H7 (cell line): Measurements from ENCODE around the gene CYP2W1. TPM values are rescaled to one million over a fixed set of nuclear protein-coding genes. Genes with fewer than 3 reads are reported as not detected.
"Not testable (repeated sequence)": the region's sequence is repeated elsewhere in the genome, so short reads cannot be mapped to it uniquely, and the experiment has no call there.

Experiments used
- DNase-seq: peaks from one replicate; pipeline ENCODE4 v3.0.0; 2012
- H3K27me3 ChIP-seq: 2 replicates; pipeline ENCODE4 v1.6.0; 2011; ENCODE audit warnings: mild to moderate bottlenecking, low read length; ENCODE audit not compliant: control insufficient read depth, insufficient read depth
- H3K36me3 ChIP-seq: replicated peaks from 2 replicates; pipeline ENCODE4 v1.5.1; 2011; ENCODE audit warnings: low read length; ENCODE audit not compliant: control insufficient read depth, insufficient read depth
- H3K4me3 ChIP-seq: 2 replicates; pipeline ENCODE4 v1.5.1; 2011; ENCODE audit warnings: low read depth, mild to moderate bottlenecking, control low read depth, low read length, moderate library complexity; ENCODE audit not compliant: insufficient read depth
- total RNA-seq: library from RNA; depleted of rRNA; stranded (reverse); fragments of >200 nt; shearing (Covaris generic); gene quantifications from 2 replicates; pipeline ENCODE4 v1.2.3, GENCODE V29; 2014

Gene CYP2W1
- total RNA-seq, 1 experiment from 2014 or later: not detected

DNA sequence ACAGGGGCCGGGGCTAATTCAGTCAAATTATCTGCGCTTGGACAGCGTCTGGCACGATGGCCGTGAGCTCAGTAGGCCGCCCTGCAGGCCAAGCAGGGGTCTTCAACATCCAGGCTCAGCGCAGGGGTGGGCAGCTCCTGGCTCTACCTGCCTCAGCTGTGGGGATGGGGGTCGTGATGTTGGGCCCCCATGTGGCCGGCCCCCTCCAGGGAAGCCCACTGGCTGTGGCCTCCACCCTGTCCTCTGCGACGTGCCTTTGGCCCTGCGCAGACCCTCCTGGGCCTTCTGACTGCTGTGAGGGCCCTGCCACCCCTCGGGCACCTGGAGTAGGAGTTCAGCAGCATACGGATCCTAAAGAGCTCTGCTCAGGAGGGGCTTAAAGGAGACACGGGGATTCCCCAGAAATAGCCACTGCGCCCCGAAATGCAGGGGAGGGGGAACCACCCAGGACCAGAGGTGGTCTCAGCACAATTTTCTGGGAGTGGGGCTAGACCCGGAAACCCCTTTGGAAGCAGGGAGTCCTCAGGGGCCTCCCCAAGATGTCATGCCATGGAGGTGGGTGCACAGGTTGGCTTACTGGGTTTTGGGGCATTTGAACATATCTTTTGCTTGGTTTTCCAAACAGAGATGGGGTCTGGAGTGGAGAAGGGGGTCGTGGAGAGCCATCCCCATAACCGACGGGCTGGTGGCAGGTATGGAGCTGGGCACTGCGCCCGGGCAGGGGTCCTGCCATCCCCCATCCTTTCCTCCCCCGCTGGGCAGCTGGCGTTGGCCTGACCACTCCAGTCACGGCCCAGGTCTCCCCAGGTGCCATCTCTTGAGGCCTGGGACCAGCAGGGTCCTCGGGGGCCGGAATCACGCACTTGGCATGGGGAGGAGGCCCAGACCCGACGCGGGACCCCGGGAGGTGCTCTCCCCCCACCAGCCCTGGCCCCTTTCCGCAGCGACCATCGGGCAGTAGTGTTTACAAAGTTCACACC lies 24.5 kb upstream of the CYP2W1 start:
- no peak overlapping the region for H3K4me3 ChIP-seq

DNA sequence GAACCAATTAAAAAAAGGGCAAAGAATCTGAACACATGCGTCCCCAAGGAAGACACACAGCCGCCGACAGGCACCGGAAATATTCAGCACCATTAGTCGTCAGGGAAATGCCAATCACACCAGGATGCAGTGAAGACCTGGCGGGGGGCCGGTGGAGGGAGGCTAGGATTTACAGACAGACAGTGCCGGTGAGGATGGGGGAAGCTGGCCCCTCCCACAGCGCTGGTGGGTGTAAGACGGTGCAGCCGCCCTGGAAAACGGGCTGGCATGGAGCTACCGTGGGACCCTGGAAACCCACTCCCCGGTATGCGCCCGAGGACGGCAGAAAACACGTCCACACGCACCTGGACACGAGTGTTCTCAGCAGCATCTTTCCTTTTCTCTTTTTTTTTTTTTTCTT lies 23.7 kb upstream of the CYP2W1 start:
- Histone ChIP-seq H3K4me3 (no peak overlapping the region), H3K36me3 (no peaks in the 10 kb centered on the region), H3K27me3 (peaks cover 5% of the 10 kb centered on the region)
- peak; percentile 82 for DNase-seq

More for the DNA sequence above, 24.5 kb upstream of the CYP2W1 start:
- peak; percentile 74 for DNase-seq
- Histone ChIP-seq H3K27me3 (peaks cover 9% of the 10 kb centered on the region), H3K36me3 (no peaks in the 10 kb centered on the region)

DNA sequence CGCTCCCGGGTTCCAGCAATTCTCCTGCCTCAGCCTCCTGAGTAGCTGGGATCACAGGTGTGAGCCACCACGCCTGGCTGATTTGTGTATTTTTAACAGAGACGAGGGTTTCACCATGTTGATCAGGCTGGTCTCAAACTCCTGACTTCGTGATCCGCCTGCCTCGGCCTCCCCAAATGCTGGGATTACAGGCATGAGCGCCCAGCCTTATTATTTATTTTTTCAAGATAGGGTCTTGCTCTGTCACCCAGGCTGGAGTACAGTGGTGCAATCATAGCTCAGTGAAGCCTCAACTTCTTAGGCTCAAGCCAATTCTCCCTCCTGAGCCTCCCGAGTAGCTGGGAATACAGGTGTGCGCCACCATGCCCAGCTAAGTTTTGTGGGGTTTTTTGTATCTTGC lies 23.2 kb upstream of the CYP2W1 start:
- H3K4me3 ChIP-seq, H3K36me3 ChIP-seq, H3K27me3 ChIP-seq, DNase-seq: not testable (repeated sequence)

DNA sequence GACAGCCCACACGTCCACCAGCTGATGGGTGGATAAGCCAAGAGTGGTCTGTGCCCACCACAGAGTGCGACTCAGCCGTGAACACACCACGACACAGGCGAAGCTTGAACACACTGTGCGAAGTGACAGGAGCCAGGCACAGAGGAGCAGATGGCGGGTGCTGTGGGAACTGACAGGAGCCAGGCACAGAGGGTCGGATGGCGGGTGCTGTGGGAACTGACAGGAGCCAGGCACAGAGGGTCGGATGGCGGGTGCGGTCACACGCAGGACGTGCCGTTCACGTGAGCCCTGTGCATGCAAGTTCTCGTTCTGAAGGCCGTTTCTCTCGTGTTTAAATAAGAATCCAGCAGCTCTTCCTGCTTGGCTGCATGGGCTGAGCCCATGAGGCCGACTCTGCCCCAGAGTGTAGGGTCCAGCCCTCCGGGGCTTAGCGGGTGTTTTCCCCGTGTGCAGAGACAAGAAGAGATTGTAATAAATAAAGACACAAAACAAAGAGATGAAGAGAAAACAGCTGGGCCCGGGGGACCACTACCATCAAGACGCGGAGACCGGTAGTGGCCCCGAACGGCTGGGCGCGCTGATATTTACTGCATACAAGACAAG lies 22.6 kb upstream of the CYP2W1 start:
- no peaks in the 10 kb centered on the region for H3K27me3 ChIP-seq

DNA sequence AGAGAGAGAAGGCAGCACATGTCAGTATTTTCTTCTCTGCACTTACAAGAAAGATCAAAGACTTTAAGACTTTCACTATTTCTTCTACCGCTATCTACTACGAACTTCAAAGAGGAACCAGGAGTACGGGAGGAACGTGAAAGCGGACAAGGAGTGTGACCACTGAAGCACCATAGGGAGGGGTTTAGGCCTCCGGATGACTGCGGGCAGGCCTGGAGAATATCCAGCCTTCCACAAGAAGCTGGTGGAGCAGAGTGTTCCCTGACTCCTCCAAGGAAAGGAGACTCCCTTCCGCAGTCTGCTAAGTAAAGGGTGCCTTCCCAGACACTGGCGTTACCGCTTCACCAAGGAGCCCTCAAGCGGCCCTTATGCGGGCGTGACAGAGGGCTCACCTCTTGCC lies 22.0 kb upstream of the CYP2W1 start:
- not testable (repeated sequence) for H3K27me3 ChIP-seq, DNase-seq, H3K36me3 ChIP-seq, H3K4me3 ChIP-seq

More for the DNA sequence above, 22.6 kb upstream of the CYP2W1 start:
- Histone ChIP-seq H3K36me3 (no peaks in the 10 kb centered on the region), H3K4me3 (no peak overlapping the region)
- DNase-seq: no peak

DNA sequence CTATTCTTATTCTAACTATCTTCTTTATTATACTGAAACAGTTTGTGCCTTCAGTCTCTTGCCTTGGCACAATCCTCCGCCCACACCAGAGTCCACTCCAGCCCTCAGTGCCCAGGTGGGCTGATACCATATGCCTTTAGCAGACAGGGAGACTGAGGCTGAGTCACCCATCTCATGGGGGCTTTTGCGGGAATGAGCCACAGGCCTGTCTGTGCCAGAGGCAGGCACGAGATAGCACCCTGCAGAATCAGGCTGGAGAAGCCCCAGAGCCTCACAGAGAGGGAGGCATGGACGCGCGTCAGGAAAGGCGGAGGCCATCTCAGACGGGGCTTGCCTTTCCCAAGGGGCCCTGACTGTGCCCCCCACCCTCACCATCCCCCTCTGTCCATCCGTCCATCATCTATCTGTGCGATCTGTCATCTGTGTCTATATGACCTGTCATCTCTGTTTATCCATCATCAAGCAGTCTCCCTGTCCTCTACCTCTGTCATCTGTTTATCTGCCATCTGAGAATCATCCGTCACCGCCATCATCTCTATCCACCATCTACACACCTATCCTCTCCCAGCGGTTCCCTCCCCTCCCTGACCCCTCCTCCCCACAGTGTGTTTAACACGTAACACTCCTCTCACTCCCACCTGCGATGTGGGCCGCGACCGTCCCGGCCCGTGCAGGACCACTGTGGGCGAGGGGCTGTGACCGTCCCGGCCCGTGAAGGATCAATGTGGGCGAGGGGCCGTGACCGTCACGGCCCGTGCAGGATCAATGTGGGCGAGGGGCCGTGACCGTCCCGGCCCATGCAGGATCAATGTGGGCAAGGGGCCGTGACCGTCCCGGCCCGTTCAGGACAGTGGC lies 21.2 kb upstream of the CYP2W1 start:
- H3K36me3 ChIP-seq: no peaks in the 10 kb centered on the region; the same call in 1 of the 2 replicates
- H3K27me3 ChIP-seq: no peaks in the 10 kb centered on the region
- no peak for DNase-seq
- H3K4me3 ChIP-seq: no peak overlapping the region

DNA sequence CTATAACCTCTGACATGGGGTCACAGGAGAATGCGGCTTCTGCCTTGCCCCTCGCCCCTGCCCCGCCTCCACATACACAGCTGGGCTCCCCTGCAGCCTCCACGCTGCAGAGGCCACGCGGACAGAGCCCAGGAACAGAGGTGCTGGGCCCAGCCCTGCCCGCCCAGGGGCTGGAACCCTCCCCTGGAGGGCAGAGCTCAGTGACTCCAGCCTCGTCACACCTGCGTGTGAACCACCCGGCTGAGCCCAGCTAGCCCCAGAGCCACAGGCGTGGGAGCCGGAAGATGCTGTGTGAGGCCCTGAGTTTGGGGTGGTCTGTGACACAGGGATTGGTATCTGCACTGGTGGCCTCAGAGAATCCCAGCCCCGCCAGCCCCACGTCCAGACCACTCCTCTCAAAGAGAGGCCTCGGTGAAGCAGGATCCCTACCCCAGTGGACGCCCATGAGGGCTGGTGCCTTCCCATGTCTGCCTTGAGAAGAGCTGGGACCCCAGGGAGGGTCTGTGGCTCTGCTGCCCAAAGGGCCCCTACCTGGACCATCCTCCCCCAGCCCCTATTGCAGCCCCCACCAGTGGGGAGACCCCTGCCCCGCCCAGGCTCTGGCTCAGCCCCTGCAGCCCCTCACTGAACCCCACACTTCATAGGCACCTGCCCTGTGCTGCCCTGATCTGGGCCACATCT lies 20.4 kb upstream of the CYP2W1 start:
- no peak for DNase-seq
- H3K36me3 ChIP-seq: no peaks in the 10 kb centered on the region; the same call in 1 of the 2 replicates
- H3K27me3 ChIP-seq: no peaks in the 10 kb centered on the region
- no peak overlapping the region for H3K4me3 ChIP-seq

DNA sequence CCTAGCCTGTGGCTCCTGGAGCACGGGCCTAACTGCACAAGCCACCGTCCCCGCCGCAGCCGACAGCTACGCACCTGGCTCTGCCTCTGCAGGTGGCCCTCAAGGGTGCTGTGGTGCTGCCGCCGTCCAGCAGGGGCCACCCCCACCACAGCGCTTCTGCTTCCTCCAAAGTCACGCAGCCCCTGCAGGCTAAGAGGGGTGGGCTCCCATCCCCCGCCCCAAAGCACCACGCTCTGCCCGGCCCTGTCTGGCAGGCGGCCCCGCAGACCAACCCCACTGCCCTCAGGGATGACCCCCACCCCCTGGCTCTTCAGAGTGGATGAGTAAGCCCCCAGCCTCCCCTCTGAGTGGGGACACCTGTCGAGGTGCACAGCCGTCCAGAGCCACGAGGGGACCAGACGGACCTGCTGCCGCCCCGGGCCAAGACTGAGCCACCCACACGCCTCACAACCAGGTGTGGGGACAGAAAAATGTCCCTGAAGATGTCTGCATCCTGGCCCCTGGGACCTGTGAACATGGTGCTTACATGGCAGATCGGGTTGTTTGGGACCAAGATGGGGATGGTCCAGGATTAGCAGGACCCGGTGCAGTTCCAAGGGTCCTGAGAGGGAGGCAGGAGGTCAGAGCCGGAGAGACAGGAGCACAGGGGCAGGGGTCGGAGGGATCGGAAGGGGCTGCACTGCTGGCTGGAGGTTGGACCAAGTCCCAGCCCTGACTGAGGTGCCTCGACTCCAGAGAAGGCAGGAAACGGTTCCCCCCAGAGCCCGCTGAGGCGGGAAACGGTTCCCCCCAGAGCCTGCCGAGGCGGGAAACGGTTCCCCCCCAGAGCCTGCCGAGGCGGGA lies 19.5 kb upstream of the CYP2W1 start:
- peak; percentile 87 for DNase-seq
- no peaks in the 10 kb centered on the region for H3K27me3 ChIP-seq
- no peaks in the 10 kb centered on the region; the same call in none of the 2 replicates for H3K36me3 ChIP-seq
- H3K4me3 ChIP-seq: no peak overlapping the region

DNA sequence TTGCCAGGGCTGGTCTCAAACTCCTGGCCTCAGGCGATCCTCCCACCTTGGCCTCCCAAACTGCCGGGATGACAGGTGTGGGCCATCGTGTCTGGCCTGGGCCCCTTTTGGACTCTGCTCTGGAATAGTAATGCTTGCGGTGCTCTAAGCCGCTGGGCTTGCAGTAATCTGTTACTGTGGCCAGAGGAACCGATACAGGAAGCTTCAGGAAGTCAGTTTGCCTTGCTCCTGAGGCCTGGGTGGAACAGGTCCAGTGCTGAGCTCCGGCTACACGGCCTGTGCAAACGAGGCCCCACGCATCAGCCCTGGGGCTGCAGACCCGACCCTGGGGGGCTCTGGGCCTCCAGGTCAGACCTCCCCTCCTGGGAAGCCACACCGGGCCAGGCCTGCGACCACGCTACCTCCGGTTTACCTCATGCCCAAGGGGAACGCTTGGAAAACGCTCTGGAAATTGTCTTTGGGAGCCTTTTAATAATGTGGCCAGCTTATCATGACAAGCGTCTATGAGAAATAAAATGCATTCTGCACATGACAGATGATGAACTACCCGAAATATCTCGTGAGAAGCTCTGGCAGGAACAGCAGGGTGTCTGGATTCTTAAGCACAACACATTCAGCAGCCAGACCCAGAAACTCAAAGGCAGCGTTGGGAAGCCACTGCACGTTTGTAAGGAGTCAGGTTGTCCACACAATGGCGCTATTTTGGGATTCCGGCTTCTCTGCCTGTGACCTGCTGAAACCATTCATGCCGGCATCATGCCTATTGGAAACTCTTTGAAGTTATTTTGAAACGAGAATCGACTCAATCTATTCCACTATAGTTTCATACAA lies 18.4 kb upstream of the CYP2W1 start:
- Histone ChIP-seq H3K27me3 (no peaks in the 10 kb centered on the region), H3K36me3 (peaks cover 2% of the 10 kb centered on the region), H3K4me3 (no peak overlapping the region)
- DNase-seq: peak; percentile 84

DNA sequence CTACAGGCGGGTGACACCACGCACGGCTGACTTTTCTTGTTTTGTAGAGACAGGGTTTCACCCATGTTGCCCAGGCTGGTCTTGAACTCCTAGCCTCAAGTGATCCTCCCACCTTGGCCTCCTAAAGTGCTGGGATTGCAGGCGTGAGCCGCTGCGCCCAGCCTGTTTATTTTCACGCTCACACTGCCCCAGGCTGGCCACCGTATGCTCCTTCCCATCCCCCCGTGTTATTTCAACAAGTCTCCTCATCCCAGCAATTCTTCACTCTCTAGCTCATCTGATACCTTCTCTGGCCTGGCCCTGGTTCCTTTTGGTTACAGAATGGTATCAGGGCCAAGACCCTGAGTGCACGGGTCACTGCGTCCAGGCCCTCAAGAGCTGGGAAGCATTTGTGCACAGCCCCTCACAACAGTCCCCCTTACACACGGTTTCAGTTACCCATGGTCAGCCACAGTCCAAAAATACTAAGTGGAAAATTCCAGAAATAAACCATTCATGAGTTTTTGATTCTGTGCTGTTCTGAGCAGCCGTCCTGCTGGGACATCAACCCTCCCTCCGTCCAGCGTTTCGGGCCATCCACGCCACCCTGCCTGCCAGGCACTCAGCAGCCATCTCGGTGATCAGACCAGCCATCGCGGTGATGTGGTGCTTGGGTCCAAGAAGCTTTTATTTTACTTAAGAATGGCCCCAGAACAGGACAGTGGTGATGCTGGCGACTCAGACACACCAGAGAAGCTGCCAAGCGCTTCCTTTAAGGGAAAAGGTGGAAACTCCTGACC lies 16.5 kb upstream of the CYP2W1 start:
- DNase-seq: no peak
- Histone ChIP-seq H3K27me3 (no peaks in the 10 kb centered on the region), H3K36me3 (peaks cover 2% of the 10 kb centered on the region), H3K4me3 (no peak overlapping the region)

DNA sequence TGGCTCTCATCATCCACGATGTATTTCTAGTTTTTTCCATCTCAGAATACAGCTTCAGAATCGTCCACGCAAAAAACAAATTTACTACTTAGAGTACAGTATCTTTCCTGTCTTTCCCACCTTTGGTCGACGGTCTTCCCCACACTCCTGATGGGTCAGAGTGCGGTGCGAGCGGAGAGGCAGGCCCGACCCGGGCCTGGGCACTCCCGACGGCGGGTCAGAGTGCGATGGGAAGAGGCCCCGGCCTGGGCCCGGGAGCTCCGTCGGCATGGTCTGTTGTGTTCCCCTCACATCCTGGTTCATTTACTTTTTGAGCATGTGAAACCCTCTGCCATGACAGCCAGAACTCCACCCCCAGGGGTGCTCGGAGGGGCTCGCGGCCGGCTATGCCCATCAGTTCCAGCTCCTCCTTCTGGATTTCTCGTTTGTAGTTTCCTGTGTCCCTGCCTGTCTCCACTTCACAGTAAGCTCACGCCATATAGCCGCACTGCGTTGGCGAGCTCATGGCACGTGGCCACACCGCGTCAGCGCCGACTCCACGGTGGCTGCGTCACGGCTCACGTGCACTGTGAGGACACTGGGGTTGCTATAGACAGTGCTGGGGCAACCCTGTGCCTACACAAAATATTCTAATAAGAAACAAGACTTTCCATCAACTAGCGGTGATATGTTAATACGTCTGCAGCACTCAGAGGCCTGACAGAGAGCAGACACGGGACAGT lies 15.5 kb upstream of the CYP2W1 start:
- H3K4me3 ChIP-seq: no peak overlapping the region
- H3K36me3 ChIP-seq: peaks cover 4% of the 10 kb centered on the region
- no peak for DNase-seq
- no peaks in the 10 kb centered on the region for H3K27me3 ChIP-seq
